Activated CD8-positive, alpha-beta memory T cell treated with anti-CD3 and anti-CD28 coated beads for 24 hours (primary cell): ENCODE results near the gene EPC2.

Experiments
- DNase-seq: peaks from one replicate; pipeline ENCODE4 v3.0.0-alpha.2; 2020

EPC2 gene

GRCh38 chr2:148643998-148644882 is at the start of gene EPC2:
Gene EPC2 (plus strand): TSS chr2:148644751. CDS start chr2:148645018, 267 bp downstream.
- peak; percentile 95 for DNase-seq

GRCh38 chr2:148596018-148596417 is 48.5 kb upstream of the EPC2 start:
- no peak for DNase-seq

- DNase-seq: no peak
Observed at GRCh38 chr2:148599109-148599991, 45.2 kb upstream of the EPC2 start.

GRCh38 chr2:148602885-148603561 is 41.5 kb upstream of the EPC2 start:
- DNase-seq: no peak

GRCh38 chr2:148603562-148603920 is 41.0 kb upstream of the EPC2 start:
- DNase-seq: no peak

- DNase-seq: no peak
Observed at GRCh38 chr2:148604927-148605326, 39.6 kb upstream of the EPC2 start.

GRCh38 chr2:148607566-148607965 is 37.0 kb upstream of the EPC2 start:
- DNase-seq: no peak

GRCh38 chr2:148613231-148614013 is 31.1 kb upstream of the EPC2 start:
- DNase-seq: no peak

GRCh38 chr2:148614014-148614321 is 30.6 kb upstream of the EPC2 start:
- DNase-seq: no peak

- no peak for DNase-seq
Observed at GRCh38 chr2:148614322-148615049, 30.1 kb upstream of the EPC2 start.

GRCh38 chr2:148615381-148615841 is 29.1 kb upstream of the EPC2 start:
- no peak for DNase-seq

- no peak for DNase-seq
Observed at GRCh38 chr2:148616662-148617061, 27.9 kb upstream of the EPC2 start.

- no peak for DNase-seq
Observed at GRCh38 chr2:148617219-148617618, 27.3 kb upstream of the EPC2 start.

GRCh38 chr2:148619560-148620195 is 24.9 kb upstream of the EPC2 start:
- no peak for DNase-seq

GRCh38 chr2:148622366-148622765 is 22.2 kb upstream of the EPC2 start:
- DNase-seq: no peak

- no peak for DNase-seq
Observed at GRCh38 chr2:148623086-148623485, 21.5 kb upstream of the EPC2 start.

- DNase-seq: no peak
Observed at GRCh38 chr2:148627224-148627623, 17.3 kb upstream of the EPC2 start.

- no peak for DNase-seq
Observed at GRCh38 chr2:148634749-148635148, 9.8 kb upstream of the EPC2 start.

- DNase-seq: no peak
Observed at GRCh38 chr2:148638543-148638942, 6.0 kb upstream of the EPC2 start.

- no peak for DNase-seq
Observed at GRCh38 chr2:148640767-148641166, 3.8 kb upstream of the EPC2 start.

- DNase-seq: no peak
Observed at GRCh38 chr2:148642112-148642744, 2.3 kb upstream of the EPC2 start.
